HFFc6 (cell line): ENCODE data around the gene COX14. TPM values are rescaled to one million over a fixed set of nuclear protein-coding genes. Genes with fewer than 3 reads are reported as not detected.

Source experiments
- DNase-seq: peaks from one replicate; pipeline ENCODE4 v3.0.0-alpha.2; 2018
- H3K27ac Mint-ChIP-seq: 2 replicates; pipeline ENCODE4 v1.8.0; 2020; ENCODE audit warnings: mild to moderate bottlenecking, mixed read lengths
- H3K27me3 Mint-ChIP-seq: 2 replicates; pipeline ENCODE4 v1.8.0; 2021; ENCODE audit warnings: mild to moderate bottlenecking, moderate library complexity, mixed read lengths; ENCODE audit not compliant: insufficient read depth
- H3K36me3 Mint-ChIP-seq: 2 replicates; pipeline ENCODE4 v1.8.0; 2021; ENCODE audit warnings: low read depth, mixed read lengths
- H3K4me1 Mint-ChIP-seq: 2 replicates; pipeline ENCODE4 v1.8.0; 2020; ENCODE audit warnings: low read depth, mixed read lengths
- H3K4me3 Mint-ChIP-seq: 2 replicates; pipeline ENCODE4 v1.8.0; 2020; ENCODE audit warnings: mild to moderate bottlenecking, moderate library complexity, mixed read lengths
- H3K9me3 Mint-ChIP-seq: 2 replicates; pipeline ENCODE4 v1.8.0; 2020; ENCODE audit warnings: mild to moderate bottlenecking, mixed read lengths
- CTCF ChIP-seq: fragments of 200-600 bp; sonication (generic); IDR thresholded peaks from 2 replicates; pipeline ENCODE4 v1.5.0; 2021; ENCODE audit warnings: antibody characterized with exemption, mild to moderate bottlenecking
- total RNA-seq, 6 experiments: library from RNA; stranded (reverse); fragmentation: NEBNext Ultra II Directional; extraction: Animal tissue kit (Norgen Biotek cat#: 25700); gene quantifications; 2 replicates in 1 of 6; 3 replicates in 5 of 6; pipeline ENCODE4 v1.2.3, GENCODE V29; 2021

Gene COX14
- total RNA-seq, 6 experiments from 2014 or later = 44.4 to 77.8 (median 53.4) TPM

GRCh38 chr12:50164963-50165362, 52.9 kb downstream of the COX14 start:
- no peak for TF ChIP-seq CTCF
- Mint-ChIP-seq H3K4me3 (peak overlapping the region; percentile 91), H3K27ac (no peak overlapping the region), H3K4me1 (peaks cover 38% of the 10 kb centered on the region), H3K36me3 (peaks cover 32% of the 10 kb centered on the region), H3K9me3 (peaks cover 8% of the 10 kb centered on the region), H3K27me3 (peaks cover 3% of the 10 kb centered on the region)
- DNase-seq = no peak

GRCh38 chr12:50166799-50167048, 54.7 kb downstream of the COX14 start:
- Mint-ChIP-seq H3K27ac (peak overlapping the region; percentile 99), H3K27me3 (peaks cover 7% of the 10 kb centered on the region), H3K4me1 (peaks cover 35% of the 10 kb centered on the region), H3K9me3 (peaks cover 15% of the 10 kb centered on the region), H3K36me3 (peaks cover 38% of the 10 kb centered on the region), H3K4me3 (peak overlapping the region; percentile 91)
- no peak for DNase-seq
- no peak for TF ChIP-seq CTCF

- Mint-ChIP-seq H3K9me3 (peaks cover 15% of the 10 kb centered on the region), H3K27me3 (peaks cover 8% of the 10 kb centered on the region), H3K27ac (peak within 1 kb of the TSS; percentile 99), H3K4me3 (peak within 1 kb of the TSS; percentile 91), H3K36me3 (peaks cover 38% of the 10 kb centered on the region), H3K4me1 (peaks cover 35% of the 10 kb centered on the region)
- DNase-seq = peak; percentile 98
- peak; percentile 73 for TF ChIP-seq CTCF
Observed at GRCh38 chr12:50167049-50167828, 55.2 kb downstream of the COX14 start, which contains the start of gene CERS5. TSS of gene CERS5 (minus strand) at chr12:50167369. CDS start at chr12:50167297, 72 bp downstream.

Other genes with a start within 250 kb of the COX14 start
- 1 to 10 TPM in 4 of 6 experiments, under 1 TPM in 2; 0.24 to 1.1 (median 1.1) TPM for gene FAIM2, start 208.3 kb upstream of the COX14 start, total RNA-seq
- gene AQP2, start 161.5 kb upstream of the COX14 start, total RNA-seq = not detected
- not detected for gene AQP5, start 150.4 kb upstream of the COX14 start, total RNA-seq
- gene AQP6, start 139.3 kb upstream of the COX14 start, total RNA-seq = not detected
- gene RACGAP1, start 86.7 kb upstream of the COX14 start, total RNA-seq = 100 to 1,000 TPM in 5 of 6 experiments, 10 to 100 TPM in 1; 52.6 to 119 (median 104) TPM
- 1 to 10 TPM; 1.3 to 2.4 (median 1.6) TPM for gene ASIC1, start 54.6 kb upstream of the COX14 start, total RNA-seq
- 10 to 100 TPM; 37.6 to 59.1 (median 44.2) TPM for gene SMARCD1, start 26.9 kb upstream of the COX14 start, total RNA-seq
- under 1 TPM in 1 of 6 experiments, not detected in 5; 0.20 TPM for gene GPD1, start 8.2 kb upstream of the COX14 start, total RNA-seq
- gene CERS5, start 55.1 kb downstream of the COX14 start, total RNA-seq = 10 to 100 TPM; 48.0 to 69.3 (median 60.3) TPM
- gene LIMA1, start 171.3 kb downstream of the COX14 start, total RNA-seq = 100 to 1,000 TPM; 259 to 335 (median 298) TPM